DMS 273 (cell line): Measurements from ENCODE around the gene UHRF2.
"Not testable (repeated sequence)": the region's sequence is repeated elsewhere in the genome, so short reads cannot be mapped to it uniquely, and the experiment has no call there.

Source experiments
- DNase-seq: peaks from one replicate; lab custom pipeline; 2025; ENCODE audit not compliant: unreplicated experiment; lab: John Stamatoyannopoulos, UW

The UHRF2 gene

DNA sequence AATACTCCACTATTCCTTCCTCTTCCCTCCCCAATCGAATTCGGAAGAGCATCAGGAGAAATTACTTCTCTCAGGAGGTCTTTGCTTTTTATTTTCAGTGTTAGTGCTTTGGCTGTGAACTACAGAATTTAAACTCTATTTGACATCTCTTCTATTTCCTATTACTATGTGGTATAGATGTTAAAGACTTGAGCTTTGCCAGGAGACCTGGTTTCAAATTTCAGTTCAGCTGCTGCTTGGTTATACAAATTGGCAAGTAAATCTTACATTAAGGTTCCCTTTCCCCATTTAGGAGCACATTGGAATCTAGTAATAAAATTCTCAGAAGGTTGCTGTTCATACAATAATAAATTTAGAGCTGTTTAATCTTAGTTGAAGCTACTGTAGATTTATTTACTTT is 13.1 kb downstream of the UHRF2 start:
- DNase-seq: peak; percentile 29

DNA sequence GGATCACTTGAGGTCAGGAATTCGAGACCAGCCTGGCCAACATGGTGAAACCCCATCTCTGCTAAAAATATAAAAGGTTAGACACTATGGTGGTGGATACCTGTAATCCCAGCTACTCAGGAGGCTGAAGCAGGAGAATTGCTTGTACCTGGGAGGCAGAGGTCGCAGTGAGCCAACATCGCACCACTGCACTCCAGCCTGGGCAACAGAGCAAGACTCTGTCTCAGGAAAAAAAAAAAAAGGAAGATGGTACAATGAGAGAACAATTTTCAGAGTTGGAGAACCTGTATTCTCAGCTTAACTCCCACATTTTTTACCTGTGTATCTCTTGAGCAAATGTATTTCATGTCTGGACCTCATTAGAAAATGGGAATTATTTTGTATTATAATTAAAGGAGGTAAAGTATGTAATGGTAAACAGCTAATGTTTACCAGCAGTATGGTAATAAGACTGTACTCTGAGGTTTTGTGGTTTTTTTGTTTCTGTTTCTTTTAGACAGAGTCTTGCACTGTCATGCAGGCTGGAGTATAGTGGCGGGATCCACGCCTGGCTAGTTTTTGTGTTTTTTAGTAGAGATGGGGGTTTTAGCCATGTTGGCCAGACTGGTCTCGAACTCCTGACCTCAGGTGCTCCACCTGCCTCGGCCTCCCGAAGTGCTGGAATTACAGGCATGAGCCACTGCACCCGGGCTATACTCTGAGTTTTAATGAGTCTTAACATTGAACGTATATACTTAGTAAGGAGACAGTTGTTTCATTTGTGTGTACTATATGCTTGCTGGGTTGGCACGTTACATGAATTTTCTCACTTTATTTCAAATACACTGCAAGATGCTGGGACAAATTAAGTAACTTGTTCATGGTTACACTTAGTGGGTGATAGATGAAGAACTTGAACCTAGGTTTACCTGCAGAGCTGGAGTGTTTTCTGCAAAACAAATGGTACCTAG is 16.2 kb downstream of the UHRF2 start:
- DNase-seq: no peak

DNA sequence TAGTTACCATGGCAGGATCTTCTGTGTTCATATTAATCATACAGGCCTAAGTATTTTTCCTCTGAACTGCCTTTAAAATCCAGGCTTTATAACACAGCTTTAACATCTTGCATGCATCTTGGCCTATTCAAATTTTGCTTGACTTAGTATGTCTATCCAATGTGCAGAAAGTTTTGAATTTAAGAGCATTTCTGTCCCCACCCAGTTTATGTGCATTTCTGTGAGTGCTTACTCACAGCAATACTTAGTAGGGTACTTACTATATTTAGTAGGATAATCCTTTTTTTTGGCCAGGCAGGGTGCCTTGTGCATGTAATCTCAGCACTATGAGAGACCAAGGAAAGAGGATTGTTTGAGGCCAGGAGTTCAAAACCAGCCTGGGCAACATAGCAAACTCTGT is 18.0 kb downstream of the UHRF2 start:
- no peak for DNase-seq

- DNase-seq: no peak
These were observed 20.4 kb downstream of the UHRF2 start for GRCh38 chr9:6433410-6433809.

DNA sequence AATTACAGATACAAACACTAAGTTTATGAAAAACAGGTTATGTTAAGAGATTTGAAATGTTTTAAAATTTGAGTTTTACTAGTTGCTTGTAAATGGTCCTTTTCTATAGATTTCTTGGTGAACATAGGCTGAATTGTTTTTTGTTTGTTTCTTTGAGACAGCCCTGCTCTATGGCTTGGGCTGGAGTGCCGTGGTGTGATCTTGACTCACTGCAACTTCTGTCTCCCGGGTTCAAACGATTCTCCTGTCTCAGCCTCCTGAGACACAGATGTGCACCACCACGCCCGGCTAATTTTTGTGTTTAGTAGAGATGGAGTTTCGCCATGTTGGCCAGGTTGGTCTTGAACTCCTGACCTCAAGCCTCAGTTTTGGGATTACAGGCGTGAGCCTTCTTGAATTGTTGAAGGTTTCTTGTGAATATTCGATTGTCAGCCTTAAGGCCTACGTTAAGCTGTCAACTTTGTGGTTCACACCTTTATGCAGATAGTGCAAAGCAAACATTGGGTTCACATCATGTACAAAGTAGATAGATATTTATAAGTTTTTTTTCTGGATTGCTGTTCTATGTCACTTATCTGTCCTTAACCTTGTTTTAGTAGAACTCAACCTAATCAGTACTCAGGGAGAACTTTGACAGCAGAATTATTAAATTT is 26.2 kb downstream of the UHRF2 start:
- DNase-seq: no peak

- DNase-seq: no peak
These were observed 27.4 kb downstream of the UHRF2 start for GRCh38 chr9:6440405-6440804.

GRCh38 chr9:6441269-6441668 is 28.3 kb downstream of the UHRF2 start:
- no peak for DNase-seq

- no peak for DNase-seq
These were observed 30.7 kb downstream of the UHRF2 start for GRCh38 chr9:6443661-6444060.

DNA sequence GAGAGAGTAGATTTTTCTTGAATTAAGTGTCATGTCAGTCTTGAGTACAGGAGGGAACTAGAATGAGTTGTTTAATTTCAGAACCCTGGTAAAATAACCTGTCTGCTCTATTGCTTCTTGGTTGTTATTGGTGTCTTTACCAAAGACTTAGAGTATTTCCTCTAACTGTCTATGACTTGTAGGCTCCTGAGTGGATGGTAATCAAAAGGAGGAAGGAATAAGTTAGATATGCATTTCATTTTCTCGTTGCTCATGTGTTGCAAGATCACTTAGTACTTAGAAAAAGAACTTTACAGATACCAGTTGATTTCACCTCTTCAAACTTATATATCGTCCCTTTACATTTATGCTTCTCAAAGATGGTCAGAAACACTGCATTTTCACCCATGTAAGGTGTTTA is 31.1 kb downstream of the UHRF2 start:
- DNase-seq: no peak

GRCh38 chr9:6449086-6449485 is 36.1 kb downstream of the UHRF2 start:
- no peak for DNase-seq

DNA sequence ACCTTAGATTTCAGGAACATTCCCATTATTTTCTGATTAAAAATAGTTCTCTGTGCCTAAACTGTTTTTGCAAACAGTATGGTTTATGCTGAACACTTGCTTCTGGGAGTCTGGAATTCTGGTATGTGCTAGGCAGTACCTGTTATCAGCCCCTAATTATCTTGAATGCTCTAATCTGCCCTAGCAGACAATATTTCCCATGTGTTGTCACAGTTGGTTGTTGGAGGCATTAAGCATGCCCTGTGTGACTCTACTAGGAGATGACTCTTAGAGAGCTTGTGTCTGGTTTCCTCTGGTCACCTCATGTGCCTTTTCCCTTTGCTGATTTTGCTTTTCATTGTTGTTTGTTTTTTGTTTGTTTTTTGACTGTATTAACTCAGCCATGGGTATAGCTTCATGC is 36.6 kb downstream of the UHRF2 start:
- no peak for DNase-seq

DNA sequence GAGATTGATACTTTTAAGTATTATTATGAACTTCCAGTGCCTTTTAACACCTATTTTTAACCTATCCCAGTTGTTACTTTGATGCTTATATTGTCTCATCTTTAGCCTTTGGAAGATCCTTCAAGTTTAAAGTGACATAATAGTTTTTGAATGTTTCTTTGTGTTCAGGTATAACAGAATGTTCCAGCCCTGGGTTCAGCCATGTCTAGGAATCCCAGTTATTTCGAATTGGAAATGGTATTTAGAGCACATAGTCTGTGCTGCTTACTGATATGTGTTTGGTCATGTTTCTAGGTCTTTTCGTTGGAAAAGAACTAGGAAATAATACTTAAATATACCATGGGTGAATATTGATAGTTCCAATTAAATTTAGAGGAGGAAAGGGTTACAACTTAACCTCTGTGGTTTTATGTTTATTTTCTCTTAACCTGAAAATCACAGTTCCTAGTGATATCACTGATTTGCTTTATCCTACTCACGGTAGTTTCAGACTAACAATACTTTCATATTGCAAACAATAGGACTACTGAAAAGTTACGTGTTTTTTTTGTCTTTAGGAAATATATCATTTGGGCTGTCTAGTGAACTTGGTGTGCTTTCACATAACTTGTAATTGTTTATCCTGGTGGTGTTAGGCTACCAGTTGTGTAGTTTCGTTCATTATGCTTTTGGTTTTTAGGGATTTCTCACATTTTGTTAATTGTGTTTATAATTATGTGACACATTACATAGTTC is 37.8 kb downstream of the UHRF2 start:
- DNase-seq: no peak

DNA sequence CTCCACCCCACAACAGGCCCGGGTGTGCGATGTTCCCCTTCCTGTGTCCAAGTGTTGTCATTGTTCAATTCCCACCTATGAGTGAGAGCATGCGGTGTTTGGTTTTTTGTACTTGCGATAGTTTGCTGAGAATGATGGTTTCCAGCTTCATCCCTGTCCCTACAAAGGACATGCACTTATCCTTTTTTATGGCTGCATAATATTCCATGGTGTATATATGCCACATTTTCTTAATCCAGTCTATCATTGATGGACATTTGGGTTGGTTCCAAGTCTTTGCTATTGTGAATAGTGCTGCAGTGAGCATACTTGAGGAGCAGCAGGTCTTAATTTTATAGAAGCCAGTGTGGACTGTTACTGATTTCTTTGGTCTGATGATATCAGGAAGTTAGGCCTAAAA is 42.3 kb downstream of the UHRF2 start:
- not testable (repeated sequence) for DNase-seq

GRCh38 chr9:6458704-6459103 is 45.7 kb downstream of the UHRF2 start:
- DNase-seq: not testable (repeated sequence)

GRCh38 chr9:6459718-6460117 is 46.7 kb downstream of the UHRF2 start:
- no peak for DNase-seq

DNA sequence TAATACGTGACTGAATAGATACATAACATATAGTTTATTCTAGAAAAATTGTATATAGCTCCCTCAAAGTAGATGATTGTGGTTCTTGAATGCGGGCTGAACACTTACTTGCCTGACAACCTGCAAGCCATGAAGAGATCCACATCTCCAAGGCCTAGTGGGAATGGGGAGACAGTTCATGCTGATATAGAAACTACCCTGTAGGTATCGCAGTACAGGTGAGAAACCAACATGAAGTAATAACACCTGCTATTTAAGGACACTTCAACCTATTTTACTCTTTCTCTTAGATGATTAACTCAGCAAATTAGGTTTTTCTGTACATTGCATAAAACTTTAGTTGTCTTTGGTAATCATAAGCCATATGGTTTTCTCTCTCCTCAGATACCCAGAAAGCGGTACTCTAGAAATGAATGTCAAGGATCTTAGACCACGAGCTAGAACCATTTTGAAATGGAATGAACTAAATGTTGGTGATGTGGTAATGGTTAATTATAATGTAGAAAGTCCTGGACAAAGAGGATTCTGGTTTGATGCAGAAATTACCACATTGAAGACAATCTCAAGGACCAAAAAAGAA is 47.3 kb downstream of the UHRF2 start:
- DNase-seq: no peak

GRCh38 chr9:6461619-6462018 is 48.6 kb downstream of the UHRF2 start:
- DNase-seq: no peak

GRCh38 chr9:6467006-6467625 is 54.1 kb downstream of the UHRF2 start:
- DNase-seq: no peak

DNA sequence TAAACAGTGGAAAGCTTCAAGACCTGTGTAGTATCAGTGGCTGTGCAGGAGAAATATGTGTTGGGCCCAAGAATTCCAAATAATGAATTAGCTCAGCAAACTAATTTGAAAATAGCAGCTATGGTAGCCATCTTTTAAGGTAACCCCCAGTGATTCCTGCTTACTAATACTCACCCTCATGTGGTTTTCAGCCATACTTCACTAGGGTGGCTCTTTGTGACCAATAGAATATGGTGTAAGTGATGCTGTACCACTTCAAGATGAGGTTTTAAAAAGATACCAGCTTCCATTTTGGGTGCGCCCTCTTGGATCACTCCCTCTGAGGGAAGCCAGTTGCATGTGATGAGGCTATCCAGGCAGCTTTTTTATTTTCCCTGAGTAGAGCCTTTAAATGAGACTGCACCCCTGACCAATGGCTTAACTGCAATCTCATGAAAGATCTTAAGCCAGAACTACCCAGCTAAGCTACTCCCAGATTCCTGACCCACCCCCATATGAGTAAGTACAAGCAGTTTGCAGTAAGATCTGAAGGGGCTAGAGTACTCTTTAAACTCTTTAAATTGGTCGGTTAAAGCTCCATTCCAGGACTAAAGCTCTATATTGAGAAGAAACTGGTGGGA is 58.3 kb downstream of the UHRF2 start:
- peak; percentile 37 for DNase-seq

GRCh38 chr9:6473151-6473550 is 60.2 kb downstream of the UHRF2 start:
- no peak for DNase-seq
